Measurements from ENCODE around the gene LTBP3. TPM values are rescaled to one million over a fixed set of nuclear protein-coding genes. Genes with fewer than 3 reads are reported as not detected.

Gene LTBP3
- total and polyA plus RNA-seq, 9 of the 15 experiments (the other 6 are each of a cell fraction or from before 2014, with no cell fraction given): 0.06 to 20.5 (median 4.8) TPM

GRCh38 chr11:65525546-65526480 is 32.3 kb downstream of the LTBP3 start:
- CTCF ChIA-PET (ENCODE audit: low intra/inter-chr PET ratio): no interaction called here
- peak overlapping the region; percentile 90 for H3K27ac ChIP-seq (ENCODE audit: extremely low read depth, low read depth, low read length)
- intact Hi-C loops (cut with micrococcal nuclease): loop anchor here (5.0 kb wide), 1 partner anchor 46 kb away; the partner anchor contains the start of genes FAM89B and ZNRD2
- no peak for TF ChIP-seq POLR2G (IDR thresholded peaks at IDR 0.05; ENCODE audit: low read depth, low read length)
- no peak for TF ChIP-seq CHCHD3 (CRISPR knock-in tag; IDR thresholded peaks at IDR 0.05)
- TF ChIP-seq RBM14 (IDR thresholded peaks at IDR 0.05; ENCODE audit: borderline replicate concordance, insufficient read depth, low read depth, low read length): no peak
- TF ChIP-seq SMC3 (conservative IDR thresholded peaks at IDR 0.05; ENCODE audit: insufficient read depth, low read depth, low read length): no peak
- no peak for TF ChIP-seq ID3 (CRISPR knock-in tag; IDR thresholded peaks at IDR 0.05)
- no peak for TF ChIP-seq ID3 (tag; IDR thresholded peaks at IDR 0.05)
- TF ChIP-seq NFYB (IDR thresholded peaks at IDR 0.05; ENCODE audit: extremely low read depth, insufficient read length): no peak
- no peak for TF ChIP-seq CBFA2T2 (conservative IDR thresholded peaks at IDR 0.05)
- TF ChIP-seq E2F6 (IDR thresholded peaks at IDR 0.05; ENCODE audit: borderline replicate concordance in 1 of 2, extremely low read depth in 1 of 2, insufficient read depth in 1 of 2, insufficient read length in 1 of 2, low read depth in 1 of 2, low read length in 1 of 2, poor library complexity in 1 of 2, severe bottlenecking in 1 of 2): peak in 1 of 2 experiments; percentile 8
- no peak for TF ChIP-seq ATF1 (CRISPR knock-in tag; IDR thresholded peaks at IDR 0.05)
- TF ChIP-seq ATF1 (tag; IDR thresholded peaks at IDR 0.05): peak; percentile 21
- no peak for TF ChIP-seq GABPA (tag; conservative IDR thresholded peaks at IDR 0.05; ENCODE audit: low read depth)
- no peak for TF ChIP-seq NR2C2 (CRISPR knock-in tag; IDR thresholded peaks at IDR 0.05)
- peak; percentile 9; the same call in 1 of the 2 replicates for TF ChIP-seq NR2C2 (tag; IDR thresholded peaks at IDR 0.05)
- no peak for TF ChIP-seq HNRNPK (IDR thresholded peaks at IDR 0.05; ENCODE audit: low read depth, low read length, poor library complexity, severe bottlenecking)
- peak; percentile 18 for TF ChIP-seq RBFOX2 (IDR thresholded peaks at IDR 0.05; ENCODE audit: low read depth, low read length)
- TF ChIP-seq RAD51 (IDR thresholded peaks at IDR 0.05; ENCODE audit: borderline replicate concordance, low read depth): no peak
- TF ChIP-seq ZBTB7A (IDR thresholded peaks at IDR 0.05; ENCODE audit: borderline replicate concordance, control insufficient read depth, low read depth, low read length): 0 out of 2 replicates have a peak, but pooled peaks have one; percentile 17

More at GRCh38 chr11:65525546-65526480, 32.3 kb downstream of the LTBP3 start:
- TSS peak; percentile 63 for BruUV-seq (replicated peaks)
- peak in 2 of 4 experiments; percentile 16 for DNase-seq (ENCODE audit: extremely low read depth in 1 of 4, low spot score in 3 of 4)
- 0 out of 2 replicates have a peak, but pooled peaks cover 4% of the 10 kb centered on the region for H4K20me1 ChIP-seq (replicated peaks; ENCODE audit: control insufficient read depth, insufficient read depth, low read length)
- FAIRE-seq: no peak
- no peaks in the 10 kb centered on the region for H3K9me3 ChIP-seq (replicated peaks; ENCODE audit: control insufficient read depth, insufficient read depth, low read depth, low read length)
- in situ Hi-C loops (cut with MboI): no loop called here
- no peaks in the 10 kb centered on the region for H3K27me3 ChIP-seq (ENCODE audit: control insufficient read depth in 2 of 2, insufficient read depth in 2 of 2, low read length in 2 of 2)
- ATAC-seq: no peak
- H3K4me1 ChIP-seq (replicated peaks in 1 of 2; ENCODE audit: control insufficient read depth in 2 of 2, insufficient read depth in 2 of 2, low read length in 2 of 2): peaks cover 38 to 45% of the 10 kb centered on the region in 2 experiments
- H3K4me2 ChIP-seq (ENCODE audit: insufficient read depth, low read length): peak overlapping the region; percentile 97
- H3K9me1 ChIP-seq (ENCODE audit: control insufficient read depth, insufficient read depth, low read length): peaks cover 4% of the 10 kb centered on the region
- WGBS (ENCODE audit: insufficient coverage, low coverage, missing lambda C conversion rate): 39% methylated on average over 26 of the region's 31 CpGs
- peaks cover 26% of the 10 kb centered on the region for H3K79me2 ChIP-seq (ENCODE audit: control insufficient read depth, insufficient read depth, low read length)
- peak overlapping the region; percentile 81 for H2AFZ ChIP-seq (ENCODE audit: low read depth, low read length)
- POLR2A ChIA-PET: interaction anchor here (0.5 to 6.5 kb wide), 15 partner anchors 10 to 247 kb away, joined by 3 to 48 read pairs (median 5); partner anchors contain the start of genes MALAT1 and NEAT1
- peaks cover 43% of the 10 kb centered on the region; the same call in 2 of the 3 replicates for H3K36me3 ChIP-seq (ENCODE audit: control insufficient read depth, insufficient read depth, low read length)
- H3K4me3 ChIP-seq: peak overlapping the region; percentile 100
- H3K9ac ChIP-seq (ENCODE audit: insufficient read depth in 1 of 2, low read depth in 2 of 2, low read length in 2 of 2): peak overlapping the region; percentile 90 to 94
